ENCODE data around the gene POU6F2.

- TF ChIP-seq EP300 (IDR thresholded peaks at IDR 0.05; ENCODE audit: borderline replicate concordance) (no peak), TAF1 (IDR thresholded peaks at IDR 0.05; ENCODE audit: low read depth) (no peak), RAD21 (IDR thresholded peaks at IDR 0.05; ENCODE audit: low read depth) (no peak), ZBTB7A (IDR thresholded peaks at IDR 0.05; ENCODE audit: low read depth) (no peak)
- TF ChIP-seq, protein P1, sequence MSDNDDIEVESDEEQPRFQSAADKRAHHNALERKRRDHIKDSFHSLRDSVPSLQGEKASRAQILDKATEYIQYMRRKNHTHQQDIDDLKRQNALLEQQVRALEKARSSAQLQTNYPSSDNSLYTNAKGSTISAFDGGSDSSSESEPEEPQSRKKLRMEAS (IDR thresholded peaks at IDR 0.05) = no peak
These were observed 256.3 kb downstream of the POU6F2 start for GRCh38 chr7:39233851-39234529.
